ENCODE data around the gene KLHL22. TPM values are rescaled to one million over a fixed set of nuclear protein-coding genes. Genes with fewer than 3 reads are reported as not detected.
"Not testable (repeated sequence)": the region's sequence is repeated elsewhere in the genome, so short reads cannot be mapped to it uniquely, and the experiment has no call there.

The KLHL22 gene
- total RNA-seq, 2 donors from 2014 or later: 10.4 to 13.2 TPM

- Histone ChIP-seq H3K4me1 (peaks cover 17% of the 10 kb centered on the region), H3K9me3 (no peaks in the 10 kb centered on the region), H3K9ac (ENCODE audit: low read depth in 2 of 2, low read length in 2 of 2) (peak within 1 kb of the TSS; percentile 96 to 98), H3K36me3 (no peaks in the 10 kb centered on the region), H3K4me3 (peak within 1 kb of the TSS; percentile 74), H3K27ac (peak within 1 kb of the TSS; percentile 91), H3K27me3 (no peaks in the 10 kb centered on the region)
- peak; percentile 91 for DNase-seq
- TF ChIP-seq, protein P1, sequence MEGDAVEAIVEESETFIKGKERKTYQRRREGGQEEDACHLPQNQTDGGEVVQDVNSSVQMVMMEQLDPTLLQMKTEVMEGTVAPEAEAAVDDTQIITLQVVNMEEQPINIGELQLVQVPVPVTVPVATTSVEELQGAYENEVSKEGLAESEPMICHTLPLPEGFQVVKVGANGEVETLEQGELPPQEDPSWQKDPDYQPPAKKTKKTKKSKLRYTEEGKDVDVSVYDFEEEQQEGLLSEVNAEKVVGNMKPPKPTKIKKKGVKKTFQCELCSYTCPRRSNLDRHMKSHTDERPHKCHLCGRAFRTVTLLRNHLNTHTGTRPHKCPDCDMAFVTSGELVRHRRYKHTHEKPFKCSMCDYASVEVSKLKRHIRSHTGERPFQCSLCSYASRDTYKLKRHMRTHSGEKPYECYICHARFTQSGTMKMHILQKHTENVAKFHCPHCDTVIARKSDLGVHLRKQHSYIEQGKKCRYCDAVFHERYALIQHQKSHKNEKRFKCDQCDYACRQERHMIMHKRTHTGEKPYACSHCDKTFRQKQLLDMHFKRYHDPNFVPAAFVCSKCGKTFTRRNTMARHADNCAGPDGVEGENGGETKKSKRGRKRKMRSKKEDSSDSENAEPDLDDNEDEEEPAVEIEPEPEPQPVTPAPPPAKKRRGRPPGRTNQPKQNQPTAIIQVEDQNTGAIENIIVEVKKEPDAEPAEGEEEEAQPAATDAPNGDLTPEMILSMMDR (IDR thresholded peaks at IDR 0.05): no peak
- intact Hi-C loops (cut with DNase I): no loop called here
Measured at GRCh38 chr22:20507253-20508066, 11.9 kb upstream of the KLHL22 start, which contains the start of gene MED15. MED15 (plus strand) TSS chr22:20507610; CDS start chr22:20507679, 69 bp downstream.

DNA sequence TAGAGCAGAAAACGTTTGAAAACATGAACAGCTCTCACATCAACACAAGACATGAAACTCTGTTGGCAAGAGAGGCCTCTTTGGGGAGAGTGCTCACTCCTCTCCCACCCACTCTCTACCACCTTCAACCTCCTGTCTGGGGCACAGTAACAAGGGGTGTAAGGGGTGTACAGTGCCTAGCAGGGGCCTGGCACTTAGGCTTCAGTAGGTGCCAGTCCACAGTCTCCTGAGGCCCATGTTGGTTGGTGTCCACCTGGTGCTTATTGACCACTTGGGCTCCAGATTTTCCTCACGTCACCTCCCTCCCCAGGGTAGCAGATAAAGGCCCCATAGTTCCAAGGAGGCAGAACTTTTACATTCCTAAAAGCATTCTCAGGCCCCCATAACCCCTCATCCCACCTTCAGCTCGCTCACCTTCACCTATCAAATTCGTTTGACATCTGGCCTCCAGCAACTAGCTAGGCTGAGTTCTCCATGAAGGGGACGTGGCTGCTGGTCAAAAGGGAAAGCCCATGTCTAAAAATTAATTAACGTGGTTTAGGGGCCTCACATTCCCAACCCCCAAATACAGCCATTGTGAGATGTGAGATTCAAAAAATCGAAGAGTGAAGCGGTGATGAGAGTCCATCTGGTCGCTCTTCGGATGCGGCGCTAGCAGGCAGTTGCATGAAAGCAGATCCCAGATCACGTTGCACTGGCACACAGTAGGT, 11.1 kb upstream of the KLHL22 start:
- Histone ChIP-seq H3K27me3 (no peaks in the 10 kb centered on the region), H3K9me3 (no peaks in the 10 kb centered on the region), H3K36me3 (no peaks in the 10 kb centered on the region), H3K27ac (no peak overlapping the region), H3K4me1 (peaks cover 17% of the 10 kb centered on the region), H3K4me3 (peak overlapping the region; percentile 74), H3K9ac (ENCODE audit: low read depth in 2 of 2, low read length in 2 of 2) (peak overlapping the region in 1 of 2 donors; percentile 98)
- intact Hi-C loops (cut with DNase I): no loop called here
- TF ChIP-seq, protein P1 (IDR thresholded peaks at IDR 0.05): no peak
- DNase-seq: no peak

- H3K4me3 ChIP-seq; intact Hi-C loops (cut with DNase I); H3K4me1 ChIP-seq; H3K9me3 ChIP-seq; H3K27me3 ChIP-seq; H3K36me3 ChIP-seq: not testable (repeated sequence)
- peak overlapping the region; percentile 86 for H3K27ac ChIP-seq
- peak overlapping the region in 1 of 2 donors; percentile 78 for H3K9ac ChIP-seq (ENCODE audit: low read depth in 2 of 2, low read length in 2 of 2)
- peak; percentile 69 for DNase-seq
Measured at GRCh38 chr22:20504293-20504922, 8.8 kb upstream of the KLHL22 start.

GRCh38 chr22:20503816-20504215, 8.2 kb upstream of the KLHL22 start:
- H3K9ac ChIP-seq (ENCODE audit: low read depth in 2 of 2, low read length in 2 of 2): peak overlapping the region in 1 of 2 donors; percentile 78
- H3K36me3 ChIP-seq: no peaks in the 10 kb centered on the region
- no peaks in the 10 kb centered on the region for H3K27me3 ChIP-seq
- no peaks in the 10 kb centered on the region for H3K9me3 ChIP-seq
- DNase-seq: peak; percentile 81
- peak overlapping the region; percentile 86 for H3K27ac ChIP-seq
- no peaks in the 10 kb centered on the region for H3K4me1 ChIP-seq
- TF ChIP-seq, protein P1 (IDR thresholded peaks at IDR 0.05): no peak
- H3K4me3 ChIP-seq: no peak overlapping the region
- intact Hi-C loops (cut with DNase I): no loop called here

DNA sequence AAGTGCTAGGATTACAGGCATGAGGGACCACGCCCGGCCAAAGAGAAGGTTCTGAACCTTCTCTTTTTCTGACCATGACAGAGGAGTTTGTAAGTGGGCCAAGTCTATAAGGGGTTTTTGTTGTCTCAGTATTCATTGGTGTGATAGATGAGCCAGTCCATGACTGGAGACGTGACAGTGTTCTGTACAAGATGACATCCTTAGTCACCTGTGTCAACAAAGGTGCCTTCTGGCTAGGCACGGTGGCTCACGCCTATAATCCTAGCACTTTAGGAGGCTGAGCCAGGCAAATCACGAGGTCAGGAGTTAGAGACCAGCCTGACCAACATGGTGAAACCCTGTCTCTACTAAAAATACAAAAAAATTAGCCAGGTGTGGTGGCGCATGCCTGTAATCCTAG, 4.2 kb upstream of the KLHL22 start:
- H3K27me3 ChIP-seq: no peaks in the 10 kb centered on the region
- intact Hi-C loops (cut with DNase I): loop anchor here (10.0 kb wide), 1 partner anchor 65 kb away; the partner anchor contains the start of gene SCARF2
- H3K9me3 ChIP-seq: no peaks in the 10 kb centered on the region
- TF ChIP-seq, protein P1 (IDR thresholded peaks at IDR 0.05): no peak
- no peak for DNase-seq
- H3K4me3 ChIP-seq: no peak overlapping the region
- H3K4me1 ChIP-seq: no peaks in the 10 kb centered on the region
- H3K36me3 ChIP-seq: no peaks in the 10 kb centered on the region
- H3K9ac ChIP-seq (ENCODE audit: low read depth in 2 of 2, low read length in 2 of 2): no peak overlapping the region
- no peak overlapping the region for H3K27ac ChIP-seq
